Pancreas (tissue), 10 donors: ENCODE data around the gene PHACTR3. TPM values are rescaled to one million over a fixed set of nuclear protein-coding genes. Genes with fewer than 3 reads are reported as not detected.

Experiments used
- ATAC-seq, 4 donors: fragments of 200-7000 bp; cut with Tn5 transposase; one replicate each; pipeline versions ENCODE4 v1.8.0 to v1.9.1; 2020; ENCODE audit warnings: mild to moderate bottlenecking in 4 of 4, moderate library complexity in 4 of 4
- DNase-seq, 6 donors: peaks; one replicate each; pipeline ENCODE4 v3.0.0-alpha.2; 2020
- FAIRE-seq: peaks from 2 replicates; lab custom pipeline; 2012; peaks lifted over from hg19 to GRCh38; lab: Jason Lieb, UNC
- H3K27ac ChIP-seq, 4 donors: fragments of 200-600 bp; sonication (generic); 1 replicate in 3 of 4; 2 replicates in 1 of 4; pipeline versions ENCODE4 v1.5.0 to v1.8.0; 2020
- H3K27me3 ChIP-seq, 4 donors: fragments of 200-600 bp; one replicate each; pipeline ENCODE4 v1.8.0; 2021
- H3K36me3 ChIP-seq, 3 donors: fragments of 200-600 bp; sonication (generic) in 1 of 3; one replicate each; pipeline versions ENCODE4 v1.5.0 to v1.8.0; 2020 to 2021
- H3K4me1 ChIP-seq, 3 donors: fragments of 200-600 bp; one replicate each; pipeline ENCODE4 v1.8.0; 2021
- H3K4me3 ChIP-seq, 4 donors: fragments of 200-600 bp; sonication (generic) in 2 of 4; one replicate each; pipeline versions ENCODE4 v1.5.0 to v1.8.0; 2020 to 2021
- H3K9me3 ChIP-seq, 4 donors: fragments of 200-600 bp; one replicate each; pipeline ENCODE4 v1.8.0; 2021
- WGBS, 2 donors: extraction: QIAGEN DNeasy Blood & Tissue Kit; methylation state at CpG; one replicate each; pipeline ENCODE4 v1.1.7; 2013; 5-methylcytosine and 5-hydroxymethylcytosine counted together
- intact Hi-C, 3 donors: fragments of 100-400 bp; cut with DNase I; formaldehyde crosslinking; loops; one replicate each; pipeline versions ENCODE4 v1.11.1 to v1.14.2; 2022
- polyA plus RNA-seq, 2 donors: library from polyadenylated mRNA; stranded (reverse); fragments of 200-250 nt; gene quantifications; one replicate each; pipeline ENCODE4 v1.2.3, GENCODE V29; 2013
- total RNA-seq, 6 donors: library from RNA; stranded (reverse); fragmentation: NEBNext Ultra II Directional in 4 of 6; extraction: Animal tissue kit (Norgen Biotek cat#: 25700) in 4 of 6; gene quantifications; one replicate each; pipeline versions ENCODE4 v1.2.1 to v1.2.4, GENCODE V29; 2021 to 2023
- TF ChIP-seq, protein P1 (sequence below), 4 donors: fragments of 200-600 bp; sonication (generic) in 3 of 4; IDR thresholded peaks; one replicate each; pipeline versions ENCODE4 v1.5.0 to v1.8.0; 2021; ENCODE audit warnings: antibody characterized with exemption in 4 of 4
- donor health status: healthy with polysubstance abuse.
- donor health status: DM: no; HTN: no; CAD: no; lungs with moderate emphysema.
- donor health status: DM: no; HTN: no; CAD: no.
- donor health status: control.
- donor health status: control.
- donor health status: Bipolar disorder and iron deficiency.
- donor health status: DM: yes; HTN: yes; CAD: no.
- donor health status: DM: no; HTN: no; CAD: no.
- donor health status: DM: no; HTN: no; CAD: no.
- donor health status: DM: yes; HTN: yes; CAD: no.

Gene PHACTR3
- total and polyA plus RNA-seq, 8 donors, result 0.14 to 1.5 (median 0.35) TPM; not detected in 3

- H3K9me3 ChIP-seq, result no peaks in the 10 kb centered on the region
- ATAC-seq (peak; percentile 18 to 72 (median 54)), FAIRE-seq (no peak), DNase-seq (peak in 1 of 6 donors; percentile 33)
- 50 to 56% methylated on average over 1 of the region's 1 CpG for WGBS, 2 donors
- H3K36me3 ChIP-seq, result no peaks in the 10 kb centered on the region
- TF ChIP-seq, protein P1, sequence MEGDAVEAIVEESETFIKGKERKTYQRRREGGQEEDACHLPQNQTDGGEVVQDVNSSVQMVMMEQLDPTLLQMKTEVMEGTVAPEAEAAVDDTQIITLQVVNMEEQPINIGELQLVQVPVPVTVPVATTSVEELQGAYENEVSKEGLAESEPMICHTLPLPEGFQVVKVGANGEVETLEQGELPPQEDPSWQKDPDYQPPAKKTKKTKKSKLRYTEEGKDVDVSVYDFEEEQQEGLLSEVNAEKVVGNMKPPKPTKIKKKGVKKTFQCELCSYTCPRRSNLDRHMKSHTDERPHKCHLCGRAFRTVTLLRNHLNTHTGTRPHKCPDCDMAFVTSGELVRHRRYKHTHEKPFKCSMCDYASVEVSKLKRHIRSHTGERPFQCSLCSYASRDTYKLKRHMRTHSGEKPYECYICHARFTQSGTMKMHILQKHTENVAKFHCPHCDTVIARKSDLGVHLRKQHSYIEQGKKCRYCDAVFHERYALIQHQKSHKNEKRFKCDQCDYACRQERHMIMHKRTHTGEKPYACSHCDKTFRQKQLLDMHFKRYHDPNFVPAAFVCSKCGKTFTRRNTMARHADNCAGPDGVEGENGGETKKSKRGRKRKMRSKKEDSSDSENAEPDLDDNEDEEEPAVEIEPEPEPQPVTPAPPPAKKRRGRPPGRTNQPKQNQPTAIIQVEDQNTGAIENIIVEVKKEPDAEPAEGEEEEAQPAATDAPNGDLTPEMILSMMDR (IDR thresholded peaks at IDR 0.05), result no peak
- intact Hi-C loops, result no loop called here
- H3K27me3 ChIP-seq, result no peaks in the 10 kb centered on the region
- no peaks in the 10 kb centered on the region for H3K4me1 ChIP-seq
- no peak overlapping the region for H3K4me3 ChIP-seq
- no peak overlapping the region for H3K27ac ChIP-seq
Measured at GRCh38 chr20:59735917-59736316, 131.6 kb downstream of the PHACTR3 start.

GRCh38 chr20:59736366-59736765, 132.0 kb downstream of the PHACTR3 start:
- Histone ChIP-seq H3K4me3 (no peak overlapping the region), H3K27me3 (peaks cover 0 to 1% (median 0%) of the 10 kb centered on the region in 4 donors)

DNA sequence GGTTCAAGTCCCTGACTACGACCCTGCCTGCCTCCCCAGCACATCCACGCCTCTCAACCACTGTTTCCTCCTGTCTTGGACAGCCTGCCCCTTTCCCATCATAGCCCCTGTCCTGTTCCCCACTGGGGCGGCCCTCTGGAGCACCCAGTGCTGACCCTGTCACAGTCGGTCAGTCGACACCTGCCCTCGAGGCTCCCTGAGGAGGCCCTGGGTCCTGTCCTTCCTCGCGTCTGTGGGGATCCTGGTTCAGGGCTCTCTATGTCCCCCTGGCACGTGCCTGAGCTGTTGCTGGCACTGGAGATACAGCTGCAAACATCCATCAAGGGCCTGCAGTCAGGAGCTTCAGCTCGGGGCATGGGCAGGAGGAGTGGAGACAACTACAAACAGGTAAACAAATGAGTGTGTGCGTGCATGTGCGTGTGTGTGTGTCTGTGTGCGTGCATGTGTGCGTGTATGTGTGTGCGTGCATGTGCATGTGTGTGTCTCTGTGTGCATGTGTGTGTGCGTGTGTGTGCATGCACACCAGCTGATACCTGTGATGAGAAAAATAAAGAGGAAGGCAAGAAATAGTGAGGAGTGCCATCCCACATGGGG, 132.8 kb downstream of the PHACTR3 start:
- intact Hi-C loops, result no loop called here
- no peaks in the 10 kb centered on the region for H3K4me1 ChIP-seq
- H3K36me3 ChIP-seq, result no peaks in the 10 kb centered on the region
- DNase-seq, result no peak
- TF ChIP-seq, protein P1 (IDR thresholded peaks at IDR 0.05), result no peak
- 49 to 61% methylated on average over 16 of the region's 16 CpGs for WGBS, 2 donors
- no peak for ATAC-seq
- no peaks in the 10 kb centered on the region for H3K9me3 ChIP-seq
- FAIRE-seq, result no peak
- H3K27ac ChIP-seq, result no peak overlapping the region
- no peak overlapping the region for H3K4me3 ChIP-seq
- peaks cover 0 to 3% (median 0%) of the 10 kb centered on the region in 4 donors for H3K27me3 ChIP-seq

More at GRCh38 chr20:59736366-59736765, 132.0 kb downstream of the PHACTR3 start:
- TF ChIP-seq, protein P1 (IDR thresholded peaks at IDR 0.05), result no peak
- no peaks in the 10 kb centered on the region for H3K9me3 ChIP-seq
- no peak overlapping the region for H3K27ac ChIP-seq
- H3K36me3 ChIP-seq, result no peaks in the 10 kb centered on the region
- intact Hi-C loops, result no loop called here
- DNase-seq (no peak), ATAC-seq (no peak), FAIRE-seq (no peak)
- 47 to 49% methylated on average over 9 to 10 of the region's 10 CpGs for WGBS, 2 donors
- no peaks in the 10 kb centered on the region for H3K4me1 ChIP-seq

DNA sequence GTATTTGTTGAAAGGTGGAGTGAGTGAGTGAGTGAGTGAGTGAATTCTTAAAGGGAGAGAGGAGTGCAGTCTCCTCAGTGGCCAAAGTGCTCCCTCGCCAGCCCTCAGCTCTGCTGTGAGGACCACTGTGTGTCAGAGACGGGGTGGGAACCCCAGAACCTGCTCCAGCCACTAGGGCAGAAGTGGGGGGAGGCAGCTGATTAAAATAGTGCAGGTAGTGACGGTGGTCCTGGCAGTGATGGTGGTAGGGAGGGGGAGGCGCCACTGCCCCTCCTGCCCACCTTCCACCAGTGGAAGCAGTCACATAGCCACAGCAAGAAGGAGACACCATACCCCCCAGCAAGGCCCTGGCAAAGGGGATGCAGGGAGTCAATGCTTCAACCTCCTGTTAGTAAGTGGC, 133.5 kb downstream of the PHACTR3 start:
- Histone ChIP-seq H3K9me3 (no peaks in the 10 kb centered on the region), H3K27me3 (peaks cover 0 to 3% (median 0%) of the 10 kb centered on the region in 4 donors), H3K27ac (no peak overlapping the region), H3K36me3 (no peaks in the 10 kb centered on the region), H3K4me3 (no peak overlapping the region), H3K4me1 (no peaks in the 10 kb centered on the region)
- TF ChIP-seq, protein P1 (IDR thresholded peaks at IDR 0.05), result no peak
- no peak for ATAC-seq
- WGBS, 2 donors, result 51 to 57% methylated on average over 4 of the region's 4 CpGs
- no peak for FAIRE-seq
- no peak for DNase-seq
- intact Hi-C loops, result no loop called here

DNA sequence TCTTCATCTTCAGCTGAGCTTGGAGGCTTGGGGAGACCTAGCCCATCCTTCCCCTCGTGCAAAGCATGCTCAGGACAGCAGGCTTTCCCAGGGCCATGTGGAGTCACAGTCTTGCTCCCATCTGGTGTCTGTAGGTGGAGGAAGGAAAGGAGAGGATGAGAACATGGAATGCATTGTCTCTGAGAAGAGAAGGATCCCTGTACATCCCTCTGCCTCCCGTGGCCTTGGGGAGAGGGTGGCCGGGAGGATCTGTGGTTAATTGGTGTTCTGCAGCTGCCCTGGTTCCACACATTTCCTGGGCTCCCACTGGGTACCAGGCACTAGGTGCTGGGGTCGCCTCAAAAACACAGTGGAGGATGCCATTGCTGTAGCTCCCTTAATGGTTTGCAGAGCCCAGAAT, 134.5 kb downstream of the PHACTR3 start:
- WGBS, 2 donors, result 28 to 31% methylated on average over 4 of the region's 4 CpGs
- Histone ChIP-seq H3K27ac (no peak overlapping the region), H3K9me3 (no peaks in the 10 kb centered on the region), H3K4me1 (no peaks in the 10 kb centered on the region), H3K4me3 (no peak overlapping the region), H3K36me3 (no peaks in the 10 kb centered on the region), H3K27me3 (peaks cover 0 to 3% (median 0%) of the 10 kb centered on the region in 4 donors)
- FAIRE-seq (no peak), ATAC-seq (no peak), DNase-seq (no peak)
- intact Hi-C loops, result no loop called here
- TF ChIP-seq, protein P1 (IDR thresholded peaks at IDR 0.05), result no peak
